Frontal cortex (tissue), 4 donors: Measurements from ENCODE around the gene MUTYH. TPM values are rescaled to one million over a fixed set of nuclear protein-coding genes. Genes with fewer than 3 reads are reported as not detected.
"Not testable (repeated sequence)": the region's sequence is repeated elsewhere in the genome, so short reads cannot be mapped to it uniquely, and the experiment has no call there.

Source experiments
- DNase-seq, 2 donors: peaks; one replicate each; pipeline ENCODE4 v3.0.0; 2012; ENCODE audit warnings: low spot score in 2 of 2
- FAIRE-seq: peaks from 2 replicates; lab custom pipeline; 2012; peaks lifted over from hg19 to GRCh38; lab: Jason Lieb, UNC
- total RNA-seq: library from RNA; depleted of rRNA; stranded (reverse); fragments of >200 nt; gene quantifications from one replicate; pipeline ENCODE4 v1.2.3, GENCODE V29; 2014
- donor health status: control.
- donor health status: control.
- donor health status: control.

MUTYH gene
- 20.8 TPM for total RNA-seq

DNA sequence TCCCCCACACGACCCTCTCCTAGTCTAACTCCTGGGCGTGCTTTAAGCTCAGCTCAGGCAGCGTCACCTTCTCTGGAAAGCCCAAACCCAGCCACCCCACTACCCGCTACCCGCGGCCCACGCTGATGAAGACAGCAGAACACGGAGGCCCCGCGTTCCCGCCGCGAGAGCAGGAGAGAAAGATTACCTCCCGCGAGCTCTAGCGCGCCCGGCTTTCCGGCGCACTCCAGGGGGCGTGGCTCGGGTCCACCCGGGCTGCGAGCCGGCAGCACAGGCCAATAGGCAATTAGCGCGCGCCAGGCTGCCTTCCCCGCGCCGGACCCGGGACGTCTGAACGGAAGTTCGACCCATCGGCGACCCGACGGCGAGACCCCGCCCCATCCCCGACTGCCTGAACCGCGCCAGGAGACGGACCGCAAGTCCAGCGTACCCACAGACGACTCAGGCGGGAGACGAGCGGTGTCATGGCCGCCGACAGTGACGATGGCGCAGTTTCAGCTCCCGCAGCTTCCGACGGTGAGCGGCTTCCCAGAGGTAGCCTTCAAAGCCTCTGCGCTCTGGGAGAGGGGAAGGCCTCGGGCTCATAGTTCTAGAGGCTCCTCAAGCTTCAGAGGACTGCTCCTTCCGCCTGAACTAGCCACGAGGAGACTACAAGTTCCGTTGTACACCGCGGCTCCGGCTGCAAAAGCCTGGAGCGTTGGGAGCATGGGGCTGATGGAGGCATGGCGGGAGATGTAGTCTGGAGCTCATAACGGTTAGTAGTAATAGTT is at the start of gene MUTYH, which contains the start of gene TOE1:
TSS of gene MUTYH (minus strand) at position 652 of the 770 bp plus-strand sequence. CDS start 5,935 bp downstream, outside the sequence.
TSS of gene TOE1 (plus strand) at position 382 of the 770 bp plus-strand sequence. CDS start at position 465, 83 bp downstream.
- no peak for FAIRE-seq

DNA sequence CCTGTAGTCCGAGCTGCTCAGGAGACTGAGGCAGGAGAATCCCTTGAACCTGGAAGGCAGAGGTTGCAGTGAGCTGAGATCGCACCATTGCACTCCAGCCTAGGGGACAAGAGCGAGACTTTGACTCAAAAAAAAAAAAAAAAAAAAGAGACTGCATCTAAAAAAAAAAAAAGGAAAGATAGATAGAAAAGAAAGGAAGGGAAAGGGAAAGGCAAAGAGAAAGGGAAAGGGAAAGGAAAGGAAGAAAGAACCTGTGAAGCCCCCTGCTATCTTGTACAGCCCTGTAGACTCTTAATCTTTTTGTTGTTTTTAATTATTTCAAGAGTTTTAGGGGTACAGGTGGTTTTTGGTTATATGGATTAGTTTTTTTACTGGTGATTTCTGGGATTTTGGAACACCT is 46.0 kb upstream of the MUTYH start:
- DNase-seq, result no peak
- FAIRE-seq, result no peak

More for the DNA sequence above, at the start of gene MUTYH, which contains the start of gene TOE1:
- DNase-seq, result peak; percentile 75 to 87

DNA sequence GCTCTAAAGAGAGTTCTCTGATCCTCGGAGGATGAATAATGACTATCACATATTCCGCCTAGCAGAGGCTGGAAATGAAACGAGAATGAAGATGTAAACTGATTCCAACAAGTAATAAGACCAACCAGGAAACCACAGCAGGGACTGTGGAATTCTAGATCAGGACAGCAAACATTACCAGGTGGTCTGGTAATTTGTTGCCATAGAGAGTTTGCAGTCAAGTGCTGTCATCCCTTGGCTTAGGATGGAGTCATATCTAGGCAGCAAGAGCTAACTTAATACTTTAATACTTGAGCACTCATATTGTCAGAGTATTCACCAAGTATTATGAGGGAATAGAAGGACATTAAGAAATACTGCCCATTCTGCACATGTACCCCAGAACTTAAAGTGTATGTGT is 45.1 kb upstream of the MUTYH start:
- FAIRE-seq, result no peak
- DNase-seq, result no peak

DNA sequence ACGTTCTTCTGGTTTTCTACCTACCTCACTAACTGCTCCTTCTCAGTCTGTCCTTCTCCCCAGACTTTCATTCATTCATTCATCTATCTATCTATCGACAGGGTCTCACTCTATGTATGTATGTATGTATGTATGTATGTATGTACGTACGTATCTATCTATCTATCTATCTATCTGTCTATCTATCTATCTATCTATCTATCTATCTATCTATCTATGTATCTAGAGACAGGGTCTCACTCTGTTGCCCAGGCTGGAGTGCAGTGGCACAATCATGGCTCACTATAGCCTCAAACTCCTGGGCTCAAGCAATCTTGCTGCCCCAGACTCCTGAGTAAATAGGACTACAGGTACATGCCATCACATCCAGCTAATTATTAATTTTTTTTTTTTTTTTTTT is 44.0 kb upstream of the MUTYH start:
- DNase-seq, FAIRE-seq: not testable (repeated sequence)

DNA sequence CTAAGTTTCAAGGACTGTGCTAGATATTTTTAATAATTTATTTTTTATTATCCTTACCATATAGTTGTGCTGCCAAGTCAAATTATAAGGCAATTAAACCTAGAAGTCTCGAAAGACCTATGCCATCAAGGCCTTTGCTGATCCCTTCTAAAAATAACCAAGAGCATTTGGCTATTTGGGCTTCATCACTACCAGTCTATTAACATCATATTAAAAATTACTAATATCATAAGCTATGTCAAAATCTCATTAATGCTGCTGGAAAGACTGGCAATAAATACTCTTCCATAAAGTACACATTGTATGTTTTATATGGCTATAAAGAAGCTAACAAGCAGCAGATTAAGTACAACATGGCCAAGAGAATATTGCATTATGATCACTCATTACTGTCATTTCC is 43.0 kb upstream of the MUTYH start:
- no peak for DNase-seq

DNA sequence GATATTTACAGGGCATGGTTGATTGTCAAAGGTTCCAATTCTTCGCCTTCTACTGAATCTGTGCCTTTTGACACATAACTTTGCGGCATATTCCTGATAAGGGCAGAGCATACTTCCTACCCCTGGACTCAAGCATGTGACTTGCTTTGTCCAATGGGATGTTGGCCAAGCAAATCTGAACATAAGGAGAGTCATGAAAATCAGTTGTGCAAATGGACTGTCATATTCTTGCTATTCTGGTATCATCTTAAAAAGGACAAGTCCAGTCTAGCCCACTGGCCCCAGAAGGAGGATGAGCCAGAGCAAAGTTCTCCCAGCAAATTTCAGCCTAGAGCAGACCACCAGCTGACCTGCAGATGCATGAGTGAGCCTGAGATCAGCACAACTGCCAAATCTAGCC is 41.0 kb upstream of the MUTYH start:
- DNase-seq (no peak), FAIRE-seq (no peak)

More for the DNA sequence above, 43.0 kb upstream of the MUTYH start:
- no peak for FAIRE-seq

DNA sequence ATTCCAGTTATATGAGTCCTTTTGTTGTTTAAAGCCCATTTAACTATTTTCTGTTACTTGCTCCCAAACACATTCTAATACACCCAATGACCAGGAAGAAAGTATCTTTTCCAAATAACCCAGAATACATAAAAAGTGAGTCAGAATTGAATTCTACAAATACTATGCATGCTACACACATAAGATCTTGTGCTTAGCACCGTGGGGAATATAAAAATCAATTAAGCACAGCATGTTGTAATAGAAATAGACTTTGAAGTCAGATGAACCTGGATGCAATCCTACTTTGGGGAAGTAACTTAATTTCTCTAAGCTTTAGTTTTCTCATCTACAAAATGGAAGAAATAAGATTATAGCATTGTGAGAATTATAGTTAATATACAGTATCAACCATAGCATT is 40.5 kb upstream of the MUTYH start:
- FAIRE-seq, result no peak
- DNase-seq, result no peak

DNA sequence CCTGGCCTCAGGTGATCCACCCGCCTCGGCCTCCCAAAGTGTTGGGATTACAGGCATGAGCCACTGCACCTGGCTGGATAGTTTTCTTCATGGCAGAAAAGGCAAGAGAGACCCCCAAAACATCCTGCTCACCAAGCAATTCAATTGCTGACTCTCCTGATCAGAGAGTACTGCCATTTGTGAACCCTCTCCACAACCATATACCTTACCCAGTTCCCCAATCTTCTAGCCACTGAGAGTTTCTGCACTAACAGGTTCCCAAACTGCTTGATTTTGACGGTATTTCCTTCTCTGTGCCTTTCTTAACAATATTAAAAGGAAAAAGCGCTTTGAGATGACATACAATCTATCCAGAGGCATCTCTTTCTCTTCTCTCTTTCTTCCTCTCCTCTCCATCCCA is 39.9 kb upstream of the MUTYH start:
- DNase-seq (no peak), FAIRE-seq (no peak)

DNA sequence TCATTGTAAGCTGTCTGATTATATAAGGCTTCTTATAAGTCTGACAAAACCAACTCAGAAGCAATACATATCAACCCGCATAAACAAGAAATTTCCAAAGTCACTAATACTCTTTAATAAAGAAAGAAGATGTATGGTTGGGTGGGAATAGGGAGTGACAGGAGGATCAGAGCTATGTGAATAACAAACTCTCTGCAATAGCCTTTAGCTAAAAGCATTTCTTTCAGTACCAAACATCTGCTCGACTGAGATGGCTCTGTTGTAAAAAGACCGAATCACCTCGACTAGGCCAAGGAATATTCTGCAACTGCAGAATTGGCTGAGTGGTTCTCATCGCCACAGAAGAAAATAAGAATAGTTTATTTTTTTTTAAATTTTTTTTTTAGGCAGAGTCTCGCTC is 39.3 kb upstream of the MUTYH start:
- DNase-seq (no peak), FAIRE-seq (no peak)

DNA sequence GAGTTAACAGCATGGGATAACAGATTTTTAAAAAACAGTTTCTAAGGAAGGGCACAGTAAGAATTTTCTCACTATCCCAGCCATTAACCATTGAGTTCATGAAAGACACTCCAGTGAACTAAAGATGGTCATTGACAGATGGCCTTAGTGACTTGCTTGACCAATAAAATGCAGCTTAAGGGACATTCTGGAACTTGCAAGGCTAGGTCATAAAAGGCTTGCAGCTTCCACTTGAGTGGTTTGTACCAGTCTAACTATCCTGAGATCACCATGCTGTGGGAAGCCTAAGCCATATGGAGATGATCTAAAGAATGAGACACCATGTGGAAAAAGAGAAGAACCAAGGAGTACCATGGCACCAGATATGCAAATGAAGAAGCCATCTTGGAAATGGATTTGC is 37.9 kb upstream of the MUTYH start:
- DNase-seq, result no peak
- FAIRE-seq, result no peak

DNA sequence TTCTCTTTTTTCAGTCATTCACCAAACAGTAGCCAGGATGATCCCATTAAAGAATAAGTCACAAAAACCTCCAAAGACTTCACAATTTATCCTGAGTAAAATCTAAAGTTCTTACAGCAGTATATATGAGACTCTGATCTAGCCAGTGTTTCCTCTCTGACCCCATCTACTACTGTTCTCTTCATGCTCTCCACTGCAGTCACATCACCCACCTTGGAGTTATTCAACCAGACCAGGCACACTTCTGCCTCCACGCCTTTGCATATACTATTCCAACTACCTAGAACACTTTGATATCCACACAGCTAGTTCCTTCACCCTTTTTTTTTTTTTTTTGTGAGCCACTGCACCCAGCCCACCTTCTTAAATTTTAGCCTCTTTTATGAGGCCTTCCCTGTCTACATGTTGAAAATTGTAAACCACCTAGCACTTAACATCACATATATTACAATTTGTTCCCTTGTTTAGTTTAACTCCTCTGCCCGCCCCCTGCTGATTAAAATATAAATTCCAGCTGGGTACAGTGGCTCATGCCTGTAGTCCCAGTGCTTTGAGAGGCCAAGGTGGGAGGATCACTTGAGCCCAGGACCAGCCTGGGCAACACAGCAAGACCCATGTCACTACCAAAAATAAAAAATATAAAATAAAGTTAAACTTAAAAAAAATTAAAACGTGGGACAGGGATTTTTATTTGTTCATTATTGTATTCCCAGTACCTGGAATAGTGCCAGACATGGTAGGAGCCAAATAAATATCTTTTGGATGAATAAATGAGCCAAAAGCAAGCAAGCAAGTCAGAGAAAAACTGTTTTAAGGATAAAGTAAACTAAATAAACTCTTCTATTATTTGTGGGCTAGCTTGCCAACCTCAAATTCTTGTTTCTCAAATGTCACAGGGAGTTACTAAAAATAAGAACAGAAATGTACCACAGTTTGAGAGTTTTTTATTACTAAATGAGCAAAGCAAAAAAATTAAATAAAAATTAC is 35.2 kb upstream of the MUTYH start:
- DNase-seq (no peak), FAIRE-seq (peak; percentile 64)

DNA sequence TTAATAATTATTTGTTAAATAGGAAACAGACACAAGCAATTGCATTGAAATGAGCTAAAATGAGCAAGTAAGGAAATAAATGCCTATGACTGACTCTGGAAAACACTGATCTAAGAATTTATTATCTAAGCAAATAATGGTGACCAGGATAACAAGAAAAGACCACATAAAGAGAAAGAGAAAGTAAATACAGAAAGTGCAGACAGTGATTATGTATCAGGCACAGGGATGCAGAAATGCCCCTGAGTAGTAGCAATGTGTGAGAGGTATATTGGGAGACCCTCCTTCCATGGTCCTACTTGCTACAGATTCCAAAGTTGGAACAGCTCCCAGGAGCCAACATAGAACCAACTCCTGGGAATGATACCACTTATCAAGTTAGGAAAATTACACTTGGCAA is 33.3 kb upstream of the MUTYH start:
- FAIRE-seq (no peak), DNase-seq (no peak)

DNA sequence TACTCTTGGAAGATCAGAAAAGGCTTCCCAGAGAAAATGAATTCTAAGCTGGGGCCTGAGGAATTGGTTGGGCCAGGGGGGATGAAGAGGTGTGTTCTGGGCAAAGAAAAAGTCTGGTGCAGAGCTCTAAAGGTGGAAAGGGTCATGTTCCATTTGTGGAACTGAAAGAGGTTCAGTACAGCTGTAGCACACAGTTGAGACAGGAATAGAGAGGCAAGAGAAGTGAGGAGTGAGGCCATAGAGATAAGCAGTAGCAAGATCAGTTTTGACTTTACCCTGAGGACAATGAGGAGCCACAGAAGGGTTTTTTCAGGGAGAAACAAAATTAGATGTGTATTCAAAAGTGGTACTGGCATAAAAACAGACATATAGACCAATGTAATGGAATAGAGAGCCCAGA is 30.3 kb upstream of the MUTYH start:
- DNase-seq (no peak), FAIRE-seq (no peak)

DNA sequence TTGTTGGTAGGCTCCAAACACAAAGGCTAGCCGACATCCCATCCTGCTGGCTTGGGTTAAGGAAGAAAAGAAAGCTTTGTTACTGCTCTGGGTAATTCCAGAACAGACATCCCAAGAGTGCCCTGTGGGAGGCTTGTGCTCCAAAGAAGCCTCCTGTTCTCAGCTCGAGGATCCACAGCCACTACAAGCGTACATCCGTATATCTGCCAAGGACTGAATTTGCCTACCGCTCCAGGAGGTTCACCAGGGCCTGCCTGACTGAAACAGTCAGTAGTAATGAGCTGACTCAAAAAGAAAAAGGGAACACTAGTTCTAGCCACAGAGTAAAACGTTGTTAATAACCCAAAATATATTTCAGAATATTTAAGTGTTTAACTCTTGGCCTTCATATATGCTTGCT is 24.8 kb upstream of the MUTYH start:
- no peak for FAIRE-seq
- no peak for DNase-seq

DNA sequence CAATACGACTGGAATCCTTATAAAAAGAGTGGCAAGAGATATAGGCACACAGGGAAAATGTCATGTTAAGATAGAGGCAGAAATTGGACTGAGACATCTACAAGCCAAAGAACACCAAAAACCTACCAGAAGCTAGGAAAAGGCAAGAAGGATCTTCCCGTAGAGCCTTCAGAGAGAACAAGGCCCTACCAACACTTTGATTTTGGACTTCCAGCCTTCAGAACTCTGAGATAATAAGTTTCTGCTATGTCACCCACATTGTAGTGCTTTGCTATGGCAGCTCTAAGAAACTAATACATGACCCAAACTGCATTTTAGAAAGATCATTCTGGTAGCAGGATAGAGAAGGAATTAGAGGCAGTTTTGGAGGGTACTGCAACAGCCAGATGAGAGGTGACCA is 24.1 kb upstream of the MUTYH start:
- FAIRE-seq (no peak), DNase-seq (no peak)

DNA sequence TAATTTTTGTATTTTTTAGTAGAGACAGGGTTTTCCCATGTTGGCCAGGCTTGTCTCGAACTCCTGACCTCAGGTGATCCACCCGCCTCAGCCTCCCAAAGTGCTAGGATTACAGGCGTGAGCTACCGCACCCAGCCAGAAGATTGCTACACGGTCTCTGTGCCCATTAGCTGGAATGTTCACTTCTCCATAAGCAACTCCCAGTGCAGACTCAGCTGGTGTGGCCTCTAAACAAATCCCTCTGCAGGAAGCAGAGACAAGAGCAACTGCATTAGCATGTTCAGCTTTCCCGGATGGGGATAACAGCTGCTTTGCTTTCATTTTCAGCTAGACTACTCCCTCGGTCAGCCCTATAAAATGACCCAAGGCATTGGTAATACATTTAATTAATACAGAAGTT is 20.7 kb upstream of the MUTYH start:
- not testable (repeated sequence) for DNase-seq, FAIRE-seq

DNA sequence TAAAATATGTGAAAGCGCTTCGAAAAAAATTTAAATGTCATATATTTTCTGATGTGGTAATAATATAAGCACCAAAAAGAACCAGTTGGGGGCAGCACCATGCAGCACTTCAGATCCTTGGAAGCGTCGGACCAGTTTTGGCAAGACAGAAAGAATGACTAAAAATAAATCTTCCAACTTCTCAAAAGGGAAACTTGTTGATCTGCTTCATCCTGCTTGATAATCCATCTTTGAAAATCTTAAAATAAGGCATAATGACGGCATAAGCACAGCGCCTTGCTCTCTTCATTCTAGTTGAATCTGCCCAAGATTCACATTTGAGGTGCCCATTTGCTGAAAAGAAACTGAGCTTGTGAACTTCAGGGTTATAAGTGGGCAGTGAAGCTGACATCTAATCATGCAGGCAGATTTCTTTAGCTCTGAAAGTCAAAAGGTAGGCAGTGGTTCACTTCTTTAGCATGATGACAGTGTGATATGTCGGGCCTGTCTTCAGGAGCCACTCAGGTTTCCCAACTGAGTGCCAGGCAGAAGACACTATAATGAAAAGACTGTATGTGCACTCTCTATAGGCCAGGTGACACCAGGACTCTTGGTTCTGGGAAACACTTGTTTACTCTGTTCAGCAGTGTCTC is 19.8 kb upstream of the MUTYH start:
- DNase-seq (peak in 1 of 2 donors; percentile 32), FAIRE-seq (peak; percentile 93)

DNA sequence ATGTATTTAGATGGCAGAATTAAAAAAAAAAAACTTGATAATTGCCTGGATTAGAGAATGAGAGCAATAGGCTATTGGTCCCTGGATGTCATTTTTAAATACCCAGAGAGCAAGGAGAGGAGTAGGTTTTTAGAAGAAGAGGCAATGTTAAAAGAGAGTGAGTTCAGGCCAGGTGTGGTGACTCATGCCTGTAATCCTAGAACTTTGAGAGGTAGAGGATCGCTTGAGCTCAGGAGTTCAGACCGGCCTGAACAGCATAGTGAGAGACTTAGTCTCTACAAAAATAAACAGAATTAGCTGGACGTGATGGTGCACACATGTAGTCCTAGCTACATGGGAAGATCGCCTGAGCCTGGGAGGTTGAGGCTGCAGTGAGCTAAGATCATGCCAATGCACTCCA is 15.9 kb upstream of the MUTYH start:
- DNase-seq (no peak), FAIRE-seq (no peak)

DNA sequence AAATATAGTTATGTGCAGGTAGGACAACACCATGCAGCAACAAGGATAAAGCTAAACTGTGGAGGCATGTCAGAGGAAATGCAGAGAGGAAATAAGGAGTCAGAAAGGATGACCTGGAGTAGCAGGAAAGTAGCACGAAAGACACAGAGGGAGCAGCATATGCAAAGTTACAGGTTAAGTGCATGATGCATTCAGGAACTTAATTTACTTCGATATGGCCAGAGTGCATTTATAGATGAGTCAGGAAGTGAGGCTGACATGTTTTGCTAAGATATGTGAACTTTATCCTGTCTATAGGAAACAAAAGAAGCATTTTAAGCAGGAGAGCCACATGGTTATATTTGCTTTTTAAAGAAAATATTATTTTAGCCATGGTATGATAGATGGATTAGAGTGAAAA is 15.4 kb upstream of the MUTYH start:
- FAIRE-seq, result no peak
- DNase-seq, result no peak

DNA sequence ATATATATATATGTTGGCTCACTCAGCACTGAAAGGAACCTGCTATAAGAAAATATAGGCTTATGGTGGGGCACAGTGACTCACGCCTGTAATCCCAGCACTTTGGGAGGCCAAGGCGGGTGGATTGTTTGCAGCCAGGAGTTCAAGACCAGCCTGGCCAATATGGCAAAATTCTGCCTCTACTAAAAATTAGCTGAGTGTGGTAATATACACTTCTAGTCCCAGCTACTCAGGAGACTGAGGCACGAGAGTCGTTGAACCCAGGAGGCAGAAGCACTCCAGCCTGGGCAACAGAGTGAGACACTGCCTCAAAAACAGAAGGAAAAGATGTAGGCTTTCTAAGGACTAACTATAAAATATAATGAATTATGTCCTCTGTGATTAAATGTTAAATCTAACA is 14.6 kb upstream of the MUTYH start:
- no peak for FAIRE-seq
- DNase-seq, result no peak
